A549 (cell line): ENCODE results near the gene SKIC8. TPM values are rescaled to one million over a fixed set of nuclear protein-coding genes. Genes with fewer than 3 reads are reported as not detected.

ENCODE experiments used
- ATAC-seq, 2 experiments: fragments of 200-7000 bp in 1 of 2; fragments of >200 bp in 1 of 2; cut with Nextera tagmentation in 1 of 2; cut with Tn5 transposase in 1 of 2; 3 replicates each; pipeline versions ENCODE4 v1.8.0 to v1.9.1; 2018 to 2020; ENCODE audit warnings: mild to moderate bottlenecking in 1 of 2, moderate library complexity in 1 of 2
- CTCF ChIA-PET: fragments of 300-600 bp; sonication (Branson Sonifier 250); formaldehyde crosslinking; extraction: SDS; loops from one replicate; lab custom pipeline; 2021; ENCODE audit warnings: antibody characterized with exemption, inconsistent platforms; lab: Yijun Ruan, JAX
- POLR2A ChIA-PET: fragments of 350-600 bp; formaldehyde crosslinking; extraction: SDS; loops from one replicate; lab custom pipeline; 2021; ENCODE audit warnings: antibody characterized with exemption, inconsistent platforms; lab: Yijun Ruan, JAX
- DNase-seq, 2 experiments: peaks; one replicate each; pipeline versions ENCODE4 v3.0.0 to v3.0.0-alpha.2; 2011 to 2016; ENCODE audit warnings: low read depth in 1 of 2, low spot score in 1 of 2
- FAIRE-seq: peaks from 2 replicates; lab custom pipeline; 2011; peaks lifted over from hg19 to GRCh38; lab: Jason Lieb, UNC
- H3K27ac ChIP-seq, 2 experiments: fragments of >200 bp; sonication (Bioruptor Twin); formaldehyde crosslinking; 3 replicates each; pipeline ENCODE4 v1.5.1; 2016 to 2017
- H3K4me1 ChIP-seq: fragments of >200 bp; sonication (Bioruptor Twin); formaldehyde crosslinking; 3 replicates; pipeline ENCODE4 v1.6.1; 2016
- H3K4me2 ChIP-seq: fragments of >200 bp; sonication (Bioruptor Twin); formaldehyde crosslinking; 3 replicates; pipeline ENCODE4 v1.6.1; 2016
- H3K4me3 ChIP-seq: fragments of >200 bp; sonication (Bioruptor Twin); formaldehyde crosslinking; 3 replicates; pipeline ENCODE4 v1.5.1; 2016
- H3K9me3 ChIP-seq: fragments of >200 bp; sonication (Bioruptor Twin); formaldehyde crosslinking; 3 replicates; pipeline ENCODE4 v1.6.1; 2016
- BCL3 ChIP-seq: fragments of >200 bp; sonication (Bioruptor Twin); formaldehyde crosslinking; IDR thresholded peaks from 3 replicates; pipeline ENCODE4 v1.6.1; 2016
- BHLHE40 ChIP-seq: IDR thresholded peaks from 2 replicates; pipeline ENCODE4 v1.6.1; 2012; ENCODE audit warnings: low read depth, low read length, inconsistent platforms
- CBX2 ChIP-seq: fragments of 200-600 bp; sonication (generic); IDR thresholded peaks from 2 replicates; pipeline ENCODE4 v1.6.1; 2016; ENCODE audit warnings: low read depth, mild to moderate bottlenecking, borderline replicate concordance
- CHD2 ChIP-seq: fragments of 150-350 bp; IDR thresholded peaks from 2 replicates; pipeline ENCODE4 v1.6.1; 2014; ENCODE audit warnings: low read length; ENCODE audit not compliant: partially characterized antibody
- CTCF ChIP-seq: fragments of >200 bp; sonication (Bioruptor Twin); formaldehyde crosslinking; IDR thresholded peaks from 3 replicates; pipeline ENCODE4 v1.5.1; 2016
- ESRRA ChIP-seq: fragments of 150-350 bp; IDR thresholded peaks from 2 replicates; pipeline ENCODE4 v1.6.1; 2014; ENCODE audit warnings: mild to moderate bottlenecking, low read length, borderline replicate concordance
- FOSB ChIP-seq: fragments of 250-450 bp; sonication (Bioruptor Pico); IDR thresholded peaks from 2 replicates; pipeline ENCODE4 v1.5.0; 2020; ENCODE audit warnings: mild to moderate bottlenecking, moderate library complexity
- FOXS1 ChIP-seq: fragments of 250-450 bp; sonication (Bioruptor Pico); IDR thresholded peaks from 2 replicates; pipeline ENCODE4 v1.5.0; 2020; ENCODE audit warnings: mild to moderate bottlenecking, moderate library complexity
- GATA3 ChIP-seq: IDR thresholded peaks from 2 replicates; pipeline ENCODE4 v1.6.1; 2012; ENCODE audit warnings: borderline replicate concordance
- HDAC2 ChIP-seq: fragments of 200-600 bp; sonication (generic); IDR thresholded peaks from 2 replicates; pipeline ENCODE4 v1.6.1; 2016
- HES2 ChIP-seq: fragments of >200 bp; sonication (Bioruptor Twin); formaldehyde crosslinking; IDR thresholded peaks from 2 replicates; pipeline ENCODE4 v1.6.1; 2016
- HEYL ChIP-seq: fragments of 250-450 bp; sonication (Bioruptor Pico); IDR thresholded peaks from 2 replicates; pipeline ENCODE4 v1.8.0; 2021; ENCODE audit warnings: mild to moderate bottlenecking, moderate library complexity
- HOXA7 ChIP-seq: fragments of 250-450 bp; sonication (Bioruptor Pico); IDR thresholded peaks from 2 replicates; pipeline ENCODE4 v1.5.0; 2020; ENCODE audit warnings: mild to moderate bottlenecking, moderate library complexity
- HOXB5 ChIP-seq: fragments of 250-450 bp; sonication (Bioruptor Pico); IDR thresholded peaks from 2 replicates; pipeline ENCODE4 v1.5.0; 2020; ENCODE audit warnings: mild to moderate bottlenecking, moderate library complexity
- KDM1A ChIP-seq: fragments of 200-600 bp; sonication (generic); IDR thresholded peaks from 2 replicates; pipeline ENCODE4 v1.6.1; 2016; ENCODE audit warnings: low read depth, mild to moderate bottlenecking
- MAX ChIP-seq: IDR thresholded peaks from 2 replicates; pipeline ENCODE4 v1.6.1; 2012
- MAZ ChIP-seq: fragments of 150-350 bp; IDR thresholded peaks from 2 replicates; pipeline ENCODE4 v1.6.1; 2014; ENCODE audit warnings: antibody characterized with exemption, low read depth, low read length, borderline replicate concordance
- NFE2L2 ChIP-seq: fragments of 150-350 bp; conservative IDR thresholded peaks from 2 replicates; pipeline ENCODE4 v1.6.1; 2014; ENCODE audit warnings: low read length
- NR3C1 ChIP-seq: fragments of >200 bp; sonication (Bioruptor Twin); formaldehyde crosslinking; IDR thresholded peaks from 3 replicates; pipeline ENCODE4 v1.6.1; 2017
- PHF8 ChIP-seq: fragments of 200-600 bp; sonication (generic); IDR thresholded peaks from 2 replicates; pipeline ENCODE4 v1.6.1; 2016; ENCODE audit warnings: low read depth, mild to moderate bottlenecking, antibody characterized with exemption, moderate library complexity, borderline replicate concordance
- RCOR1 ChIP-seq: fragments of 150-350 bp; IDR thresholded peaks from 2 replicates; pipeline ENCODE4 v1.6.1; 2014; ENCODE audit warnings: antibody characterized with exemption, low read length, low read depth
- REST ChIP-seq: fragments of 200-600 bp; sonication (generic); IDR thresholded peaks from 2 replicates; pipeline ENCODE4 v1.6.1; 2016; ENCODE audit warnings: antibody characterized with exemption, mild to moderate bottlenecking, moderate library complexity
- RFX5 ChIP-seq: fragments of 450-650 bp; IDR thresholded peaks from 2 replicates; pipeline ENCODE4 v1.7.1; 2014; ENCODE audit warnings: antibody characterized with exemption, mild to moderate bottlenecking, moderate library complexity
- RNF2 ChIP-seq: fragments of 200-600 bp; sonication (generic); IDR thresholded peaks from 2 replicates; pipeline ENCODE4 v1.6.1; 2016; ENCODE audit warnings: low read depth, mild to moderate bottlenecking, antibody characterized with exemption, moderate library complexity, borderline replicate concordance
- SMC3 ChIP-seq: fragments of >200 bp; sonication (Bioruptor Twin); formaldehyde crosslinking; IDR thresholded peaks from 3 replicates; pipeline ENCODE4 v1.6.1; 2018; ENCODE audit warnings: inconsistent platforms
- TFCP2L1 ChIP-seq: fragments of 250-450 bp; sonication (Bioruptor Pico); IDR thresholded peaks from 2 replicates; pipeline ENCODE4 v1.5.0; 2021; ENCODE audit warnings: mild to moderate bottlenecking
- WGBS: methylation state at CpG from one replicate; pipeline ENCODE4 v1.1.6; 2017; ENCODE audit errors: missing lambda C conversion rate; 5-methylcytosine and 5-hydroxymethylcytosine counted together
- polyA plus RNA-seq, 4 experiments: library from polyadenylated mRNA; depleted of rRNA in 3 of 4; stranded (reverse); fragments of >200 nt; fragmentation: RNase III in 1 of 4; extraction: RNeasy Plus Mini Kit Qiagen cat#74134 plus additional on column Dnase treatment in 1 of 4; gene quantifications; 2 replicates in 3 of 4; 3 replicates in 1 of 4; pipeline ENCODE4 v1.2.3, GENCODE V29; 2011 to 2017
- TF ChIP-seq, protein P1 (sequence below): fragments of 450-650 bp; IDR thresholded peaks from 2 replicates; pipeline ENCODE4 v1.6.1; 2014; ENCODE audit warnings: antibody characterized with exemption

Gene SKIC8
- polyA plus RNA-seq, 2 of the 4 experiments (the other 2 are of a cell fraction): 143 to 177 TPM

DNA sequence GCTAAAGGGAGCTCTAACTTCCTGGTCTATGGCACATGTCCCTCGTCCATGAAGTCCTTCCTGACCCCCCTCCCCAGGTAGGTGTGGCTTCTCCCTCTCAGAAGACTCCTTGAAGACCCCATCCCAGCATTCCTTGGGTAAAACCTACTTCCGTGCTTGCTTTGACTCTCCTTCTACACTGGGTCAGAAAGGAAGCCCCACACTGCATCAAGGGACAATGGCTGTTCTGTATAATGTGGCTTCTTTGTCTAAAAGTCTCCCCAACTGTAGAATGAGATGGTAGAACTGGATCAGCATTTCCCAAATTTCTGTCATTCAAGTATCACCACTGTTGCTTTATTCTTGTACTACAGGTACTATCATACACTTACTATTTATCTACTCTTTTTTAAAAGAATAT is 38.9 kb downstream of the SKIC8 start:
- FAIRE-seq (no peak), ATAC-seq (no peak), DNase-seq (no peak)
- Histone ChIP-seq H3K4me2 (no peak overlapping the region), H3K9me3 (no peaks in the 10 kb centered on the region), H3K4me3 (no peak overlapping the region), H3K4me1 (no peaks in the 10 kb centered on the region), H3K27ac (no peak overlapping the region)
- 58% methylated on average over 2 of the region's 2 CpGs for WGBS
- no peak for TF ChIP-seq HOXA7
- no peak for TF ChIP-seq HOXB5 (CRISPR knock-in tag)
- TF ChIP-seq CTCF: no peak
- TF ChIP-seq TFCP2L1 (CRISPR knock-in tag): no peak
- TF ChIP-seq NFE2L2: no peak
- no peak for TF ChIP-seq RNF2
- no peak for TF ChIP-seq KDM1A
- TF ChIP-seq MAX: no peak
- TF ChIP-seq BHLHE40: no peak
- TF ChIP-seq CBX2: no peak
- no peak for TF ChIP-seq HEYL (CRISPR knock-in tag)
- TF ChIP-seq RFX5: no peak
- no peak for TF ChIP-seq SMC3
- TF ChIP-seq, protein P1, sequence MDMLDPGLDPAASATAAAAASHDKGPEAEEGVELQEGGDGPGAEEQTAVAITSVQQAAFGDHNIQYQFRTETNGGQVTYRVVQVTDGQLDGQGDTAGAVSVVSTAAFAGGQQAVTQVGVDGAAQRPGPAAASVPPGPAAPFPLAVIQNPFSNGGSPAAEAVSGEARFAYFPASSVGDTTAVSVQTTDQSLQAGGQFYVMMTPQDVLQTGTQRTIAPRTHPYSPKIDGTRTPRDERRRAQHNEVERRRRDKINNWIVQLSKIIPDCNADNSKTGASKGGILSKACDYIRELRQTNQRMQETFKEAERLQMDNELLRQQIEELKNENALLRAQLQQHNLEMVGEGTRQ: no peak
- TF ChIP-seq GATA3: no peak
- ChIA-PET POLR2A (no interaction called here), CTCF (interaction anchor here (0.6 to 2.4 kb wide), 7 partner anchors 16 to 260 kb away, joined by 3 to 11 read pairs (median 4); no protein-coding TSS in a partner anchor)

DNA sequence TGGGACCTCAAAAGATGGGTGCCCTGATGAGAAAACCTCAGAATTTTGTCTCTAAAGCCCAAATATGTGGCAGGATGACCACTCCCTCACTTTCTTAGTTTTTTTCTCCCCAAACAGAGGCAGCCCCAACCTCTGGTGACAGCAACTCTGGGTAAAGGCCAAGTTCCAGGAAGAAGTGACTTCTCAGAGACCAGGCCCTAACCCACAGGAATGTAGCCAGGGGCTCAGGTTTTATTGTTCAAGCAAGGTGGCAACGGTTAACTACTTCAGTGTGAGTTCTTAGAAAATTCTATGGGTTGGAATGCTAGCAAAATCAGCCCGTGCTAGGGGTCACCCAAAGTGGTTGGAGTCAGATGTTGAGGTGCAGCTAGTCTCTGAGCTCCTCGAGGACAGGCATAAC is 40.2 kb downstream of the SKIC8 start:
- no peaks in the 10 kb centered on the region for H3K9me3 ChIP-seq
- POLR2A ChIA-PET: no interaction called here
- TF ChIP-seq HEYL (CRISPR knock-in tag) (no peak), REST (no peak), HES2 (no peak), BCL3 (no peak), FOXS1 (CRISPR knock-in tag) (no peak), FOSB (CRISPR knock-in tag) (no peak), NR3C1 (no peak), TFCP2L1 (CRISPR knock-in tag) (no peak), GATA3 (no peak), RCOR1 (no peak), MAZ (no peak), RNF2 (no peak), CHD2 (no peak), ESRRA (no peak), PHF8 (no peak), HDAC2 (no peak)
- ATAC-seq: no peak
- H3K4me3 ChIP-seq: no peak overlapping the region
- no peaks in the 10 kb centered on the region for H3K4me1 ChIP-seq
- WGBS: 35% methylated on average over 3 of the region's 3 CpGs
- DNase-seq: no peak
- H3K4me2 ChIP-seq: no peak overlapping the region
- no peak overlapping the region for H3K27ac ChIP-seq
- no peak for FAIRE-seq
- CTCF ChIA-PET: interaction anchor here (1.1 to 3.1 kb wide), 2 partner anchors 17 to 82 kb away, joined by 4 to 26 read pairs; no protein-coding TSS in a partner anchor
